OCI-LY3 (cell line): ENCODE results near the gene XPO6.

ENCODE experiments used
- H2AFZ ChIP-seq: fragments of 200-600, 300-600 bp; shearing (Covaris generic); 2 replicates; pipeline ENCODE4 v1.6.0; 2014; ENCODE audit warnings: antibody characterized with exemption, low read depth, low read length
- H3K27ac ChIP-seq: fragments of 200-600, 300-600 bp; sonication (generic); 2 replicates; pipeline ENCODE4 v1.5.1; 2014; ENCODE audit warnings: mild to moderate bottlenecking, low read length, moderate library complexity, mixed read lengths
- H3K27me3 ChIP-seq: fragments of 200-600, 300-600 bp; sonication (generic); 2 replicates; pipeline ENCODE4 v1.6.1; 2014; ENCODE audit warnings: low read depth, low read length, mixed read lengths
- H3K36me3 ChIP-seq: fragments of 200-600, 300-600 bp; sonication (generic); replicated peaks from 2 replicates; pipeline ENCODE3; 2014; ENCODE audit warnings: low read depth, low read length, mixed read lengths
- H3K4me1 ChIP-seq: fragments of 300-600, 200-600 bp; sonication (generic); 2 replicates; pipeline ENCODE4 v1.6.1; 2014; ENCODE audit warnings: low read length, mixed read lengths
- H3K4me2 ChIP-seq: fragments of 200-600, 300-600 bp; sonication (generic); 2 replicates; pipeline ENCODE4 v1.6.1; 2014; ENCODE audit warnings: low read length, mixed read lengths
- H3K4me3 ChIP-seq: fragments of 300-600, 200-600 bp; sonication (generic); 2 replicates; pipeline ENCODE4 v1.5.1; 2014; ENCODE audit warnings: antibody characterized with exemption, mild to moderate bottlenecking, low read length, moderate library complexity
- H3K79me2 ChIP-seq: fragments of 300-600, 200-600 bp; shearing (Covaris generic); 2 replicates; pipeline ENCODE4 v1.6.1; 2014; ENCODE audit warnings: mild to moderate bottlenecking, low read length, mixed read lengths
- H3K9ac ChIP-seq: fragments of 300-600, 200-600 bp; shearing (Covaris generic); 2 replicates; pipeline ENCODE4 v1.6.0; 2014; ENCODE audit warnings: mild to moderate bottlenecking, low read length, moderate library complexity
- H3K9me3 ChIP-seq: fragments of 200-600, 300-600 bp; shearing (Covaris generic); 2 replicates; pipeline ENCODE4 v1.6.1; 2014; ENCODE audit warnings: low read length, mixed read lengths; ENCODE audit not compliant: insufficient read depth
- H4K20me1 ChIP-seq: fragments of 200-600, 300-600 bp; sonication (generic); 2 replicates; pipeline ENCODE4 v1.6.1; 2016; ENCODE audit warnings: low read length, mixed read lengths; ENCODE audit not compliant: insufficient read depth
- CTCF ChIP-seq: fragments of 200-600, 300-600 bp; sonication (generic); IDR thresholded peaks from 2 replicates; pipeline ENCODE4 v1.5.1; 2014; ENCODE audit warnings: antibody characterized with exemption, low read length, low read depth
- EZH2phosphoT487 ChIP-seq: fragments of 200-600 bp; shearing (Covaris generic); IDR thresholded peaks from 2 replicates; pipeline ENCODE4 v1.6.1; 2018; ENCODE audit warnings: antibody characterized with exemption, mixed run types, low read depth

XPO6 gene

DNA sequence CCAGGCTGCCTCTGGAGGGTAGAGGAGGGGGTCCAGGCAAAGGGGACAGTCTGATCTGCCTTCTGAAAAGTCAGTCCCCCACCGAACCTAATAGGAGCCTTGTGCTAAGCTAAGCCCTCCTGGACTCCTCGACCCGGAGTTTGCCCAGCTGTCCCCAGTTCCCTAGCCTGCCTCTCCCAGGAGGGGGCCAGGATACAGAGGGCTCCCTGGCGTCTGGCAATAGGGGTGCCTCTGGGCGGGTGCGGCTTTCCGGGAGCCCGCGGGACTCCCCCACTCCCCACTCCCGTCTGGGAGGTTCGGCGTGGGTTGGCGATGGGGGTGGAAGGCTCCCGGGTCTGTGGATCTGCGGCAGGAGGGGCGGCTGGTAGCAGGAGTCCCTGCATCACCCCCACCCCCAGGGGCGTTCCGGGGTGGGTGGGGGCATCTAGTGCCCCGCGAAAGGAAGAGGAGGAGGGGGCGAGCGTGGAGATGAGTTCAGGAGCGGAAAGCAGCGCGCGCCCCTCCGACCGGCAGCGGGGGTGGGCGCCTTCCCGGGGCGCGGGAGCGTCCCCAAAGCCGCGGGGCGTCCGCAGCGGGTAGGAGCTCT, 149.4 kb downstream of the XPO6 start:
- Histone ChIP-seq H3K4me2 (no peak overlapping the region), H3K27me3 (0 out of 2 replicates have a peak, but pooled peaks cover 2% of the 10 kb centered on the region), H4K20me1 (no peaks in the 10 kb centered on the region), H3K9ac (no peak overlapping the region), H3K79me2 (no peaks in the 10 kb centered on the region), H3K4me1 (no peaks in the 10 kb centered on the region), H3K27ac (no peak overlapping the region), H3K4me3 (no peak overlapping the region), H2AFZ (no peak overlapping the region), H3K36me3 (no peaks in the 10 kb centered on the region), H3K9me3 (no peaks in the 10 kb centered on the region)
- TF ChIP-seq CTCF (no peak), EZH2phosphoT487 (no peak)

DNA sequence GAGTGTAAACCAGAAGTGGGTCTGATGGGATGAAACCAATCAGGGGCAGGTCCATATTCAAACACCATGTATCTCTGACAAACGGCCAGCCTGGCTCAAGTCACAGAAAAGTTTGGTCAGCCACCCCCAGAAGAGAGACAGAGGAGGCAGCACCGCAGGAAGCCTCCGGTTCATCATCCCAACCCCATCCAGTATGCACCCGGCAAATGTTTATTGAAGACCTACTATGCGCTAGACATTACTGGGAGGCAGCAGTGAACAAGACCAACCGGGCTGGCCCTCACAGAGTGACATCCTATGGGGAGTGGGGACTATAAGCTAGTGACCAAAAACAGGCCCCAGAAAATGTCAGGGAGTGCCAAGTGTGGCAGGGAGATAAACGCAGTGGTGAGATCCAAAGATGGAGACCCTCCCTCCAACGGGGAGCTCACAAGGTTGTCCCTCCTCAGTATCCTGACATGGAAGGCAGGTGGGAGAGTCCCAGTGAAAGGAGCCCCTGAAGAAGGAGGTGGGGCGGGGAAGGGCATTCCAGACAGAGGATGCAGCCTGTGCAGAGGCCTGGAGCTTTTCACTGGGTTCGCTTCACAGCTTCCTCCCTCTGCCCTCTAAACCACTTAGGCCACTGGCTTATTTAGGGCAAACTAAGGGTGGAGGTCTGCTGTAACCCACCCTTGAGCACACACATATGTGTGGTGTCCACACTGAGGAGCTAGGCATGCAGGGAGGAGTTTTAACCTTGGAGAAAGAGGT, 150.2 kb downstream of the XPO6 start:
- Histone ChIP-seq H3K27ac (no peak overlapping the region), H3K36me3 (no peaks in the 10 kb centered on the region), H3K4me2 (no peak overlapping the region), H3K4me3 (no peak overlapping the region), H2AFZ (no peak overlapping the region), H4K20me1 (no peaks in the 10 kb centered on the region), H3K4me1 (no peaks in the 10 kb centered on the region), H3K27me3 (0 out of 2 replicates have a peak, but pooled peaks cover 2% of the 10 kb centered on the region), H3K9me3 (no peaks in the 10 kb centered on the region), H3K79me2 (no peaks in the 10 kb centered on the region), H3K9ac (no peak overlapping the region)
- TF ChIP-seq EZH2phosphoT487, result no peak

- Histone ChIP-seq H3K79me2 (no peaks in the 10 kb centered on the region), H4K20me1 (no peaks in the 10 kb centered on the region), H3K9me3 (no peaks in the 10 kb centered on the region), H3K27ac (no peak overlapping the region), H3K27me3 (0 out of 2 replicates have a peak, but pooled peaks cover 2% of the 10 kb centered on the region), H3K4me3 (no peak overlapping the region), H3K9ac (no peak overlapping the region), H3K4me2 (no peak overlapping the region), H3K4me1 (no peaks in the 10 kb centered on the region), H3K36me3 (no peaks in the 10 kb centered on the region), H2AFZ (no peak overlapping the region)
- no peak for TF ChIP-seq EZH2phosphoT487
These were observed 151.8 kb downstream of the XPO6 start for GRCh38 chr16:28059841-28060575.

- H3K4me2 ChIP-seq, result no peak overlapping the region
- H3K36me3 ChIP-seq, result no peaks in the 10 kb centered on the region
- no peaks in the 10 kb centered on the region for H3K9me3 ChIP-seq
- H3K9ac ChIP-seq, result no peak overlapping the region
- H3K27ac ChIP-seq, result no peak overlapping the region
- H2AFZ ChIP-seq, result no peak overlapping the region
- no peak overlapping the region for H3K4me3 ChIP-seq
- H4K20me1 ChIP-seq, result no peaks in the 10 kb centered on the region
- H3K79me2 ChIP-seq, result no peaks in the 10 kb centered on the region
- H3K27me3 ChIP-seq, result 0 out of 2 replicates have a peak, but pooled peaks cover 2% of the 10 kb centered on the region
- TF ChIP-seq CTCF (no peak), EZH2phosphoT487 (no peak)
- H3K4me1 ChIP-seq, result no peaks in the 10 kb centered on the region
These were observed 152.8 kb downstream of the XPO6 start for GRCh38 chr16:28058839-28059589.
